GM19240 (cell line): Measurements from ENCODE around the gene C15orf62.

Source experiments
- DNase-seq: peaks from one replicate; pipeline ENCODE4 v3.0.0; 2011; ENCODE audit warnings: low spot score; ENCODE audit not compliant: insufficient read length

C15orf62 gene

DNA sequence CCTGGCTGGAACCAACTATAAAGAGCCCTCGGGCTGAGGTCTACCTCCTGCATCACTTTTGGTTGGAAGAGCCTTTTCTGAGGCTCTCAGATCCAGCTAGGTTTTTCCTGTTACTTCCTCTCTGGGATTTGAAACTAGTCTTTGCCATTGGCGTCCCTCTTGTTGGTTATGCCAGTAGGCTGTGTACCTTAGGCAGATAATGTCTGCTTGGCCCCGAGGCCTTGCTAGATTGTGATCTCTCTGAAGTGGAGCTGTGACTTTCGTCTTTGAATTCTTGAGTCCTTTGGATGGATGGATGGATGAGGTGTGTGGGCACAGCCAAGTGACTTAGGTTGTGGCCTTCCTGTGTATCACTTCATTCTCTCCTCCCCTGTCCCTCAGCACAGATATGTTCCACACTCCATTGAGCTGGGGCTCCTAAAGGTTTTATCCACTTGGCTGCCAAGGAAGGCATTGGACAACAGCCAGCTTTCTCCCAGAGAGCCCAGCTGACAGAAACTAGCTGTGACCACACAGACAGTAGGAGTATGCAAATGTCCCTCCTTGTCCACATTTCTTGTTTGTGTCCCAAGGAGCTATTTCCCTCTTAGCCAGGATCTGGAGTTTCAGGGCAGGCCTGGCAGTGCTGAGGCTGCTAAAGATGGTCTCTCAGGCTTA lies 45.4 kb downstream of the C15orf62 start:
- no peak for DNase-seq

- no peak for DNase-seq
Measured at GRCh38 chr15:40819048-40819447, 49.3 kb downstream of the C15orf62 start.

GRCh38 chr15:40821195-40821594 lies 51.4 kb downstream of the C15orf62 start:
- no peak for DNase-seq
